ENCODE measurements around the gene ST8SIA5.

GRCh38 chr18:46759890-46760289 is 3.0 kb upstream of the ST8SIA5 start:
- TF ChIP-seq CTCF (IDR thresholded peaks at IDR 0.05 in 2 of 3, conservative IDR thresholded peaks at IDR 0.05 in 1 of 3; ENCODE audit: control insufficient read depth in 2 of 3, extremely low read depth in 1 of 3, insufficient read depth in 1 of 3, low read depth in 3 of 3, low read length in 3 of 3) = no peak
- TF ChIP-seq BHLHE40 (IDR thresholded peaks at IDR 0.05; ENCODE audit: borderline replicate concordance in 1 of 2, low read depth in 2 of 2, low read length in 1 of 2) = no peak
- no peak for TF ChIP-seq ZNF24 (IDR thresholded peaks at IDR 0.05)
- no peak for TF ChIP-seq YY1 (IDR thresholded peaks at IDR 0.05; ENCODE audit: low read depth, low read length)
- no peak for TF ChIP-seq CEBPZ (IDR thresholded peaks at IDR 0.05; ENCODE audit: low read depth, low read length)
- TF ChIP-seq SREBF1 (IDR thresholded peaks at IDR 0.05; ENCODE audit: low read length) = no peak
- no peak for TF ChIP-seq ZNF274 (IDR thresholded peaks at IDR 0.05; ENCODE audit: insufficient read depth, insufficient read length)
- TF ChIP-seq RAD21 (IDR thresholded peaks at IDR 0.05; ENCODE audit: insufficient read depth, low read depth, low read length) = no peak
- TF ChIP-seq MEF2B (IDR thresholded peaks at IDR 0.05; ENCODE audit: partially characterized antibody, poor library complexity, severe bottlenecking) = no peak
- no peak for TF ChIP-seq ETV6 (conservative IDR thresholded peaks at IDR 0.05 in 1 of 2, IDR thresholded peaks at IDR 0.05 in 1 of 2; ENCODE audit: borderline replicate concordance in 1 of 2, low read depth in 1 of 2)
